Type B pancreatic cell (in vitro differentiated cells): ENCODE results near the gene ICA1. TPM values are rescaled to one million over a fixed set of nuclear protein-coding genes. Genes with fewer than 3 reads are reported as not detected.
A peak's percentile ranks its signal among the peaks of the same experiment; 100 is the strongest.

Source experiments
- DNase-seq: peaks from one replicate; pipeline ENCODE4 v3.0.0; 2021; ENCODE audit warnings: mixed read lengths; ENCODE audit not compliant: unreplicated experiment; ENCODE audit errors: extremely low spot score
- H3K27ac Mint-ChIP-seq: 2 replicates; pipeline ENCODE4 v1.8.0; 2021; ENCODE audit warnings: mild to moderate bottlenecking, mixed read lengths
- H3K27me3 Mint-ChIP-seq: 2 replicates; pipeline ENCODE4 v1.8.0; 2021; ENCODE audit warnings: mixed read lengths
- H3K36me3 Mint-ChIP-seq: 2 replicates; pipeline ENCODE4 v1.8.0; 2021; ENCODE audit warnings: mixed read lengths
- H3K4me1 Mint-ChIP-seq: one replicate; pipeline ENCODE4 v1.8.0; 2021; ENCODE audit warnings: mixed read lengths; ENCODE audit not compliant: unreplicated experiment
- H3K4me3 Mint-ChIP-seq: 2 replicates; pipeline ENCODE4 v1.8.0; 2021; ENCODE audit warnings: mild to moderate bottlenecking, mixed read lengths
- H3K9me3 Mint-ChIP-seq: 2 replicates; pipeline ENCODE4 v1.8.0; 2021; ENCODE audit warnings: mixed read lengths
- CTCF ChIP-seq: fragments of 200-600 bp; sonication (generic); conservative IDR thresholded peaks from 2 replicates; pipeline ENCODE4 v1.5.0; 2021; ENCODE audit warnings: antibody characterized with exemption, mild to moderate bottlenecking
- total RNA-seq: library from RNA; stranded (reverse); gene quantifications from 2 replicates; pipeline ENCODE4 v1.2.1, GENCODE V29; 2021; ENCODE audit warnings: low replicate concordance

The ICA1 gene
- total RNA-seq, 1 donor from 2014 or later, result 9.8 TPM

- DNase-seq, result no peak
- Mint-ChIP-seq H3K4me1 (peaks cover 5% of the 10 kb centered on the region), H3K4me3 (peak overlapping the region; percentile 7), H3K27ac (no peak overlapping the region), H3K9me3 (no peaks in the 10 kb centered on the region), H3K36me3 (no peaks in the 10 kb centered on the region), H3K27me3 (no peaks in the 10 kb centered on the region)
- no peak for TF ChIP-seq CTCF
Observed at GRCh38 chr7:8136051-8136730, 125.8 kb downstream of the ICA1 start.

GRCh38 chr7:8135417-8135816, 126.5 kb downstream of the ICA1 start:
- Mint-ChIP-seq H3K4me3 (no peak overlapping the region), H3K4me1 (peaks cover 5% of the 10 kb centered on the region), H3K9me3 (no peaks in the 10 kb centered on the region), H3K27ac (no peak overlapping the region), H3K27me3 (no peaks in the 10 kb centered on the region), H3K36me3 (no peaks in the 10 kb centered on the region)
- DNase-seq, result no peak
- no peak for TF ChIP-seq CTCF

- H3K27me3 Mint-ChIP-seq, result no peaks in the 10 kb centered on the region
- no peak for DNase-seq
- no peak overlapping the region for H3K27ac Mint-ChIP-seq
- H3K36me3 Mint-ChIP-seq, result no peaks in the 10 kb centered on the region
- peaks cover 5% of the 10 kb centered on the region for H3K4me1 Mint-ChIP-seq
- H3K9me3 Mint-ChIP-seq, result no peaks in the 10 kb centered on the region
- TF ChIP-seq CTCF, result no peak
- H3K4me3 Mint-ChIP-seq, result no peak overlapping the region
Observed at GRCh38 chr7:8134089-8134733, 127.8 kb downstream of the ICA1 start.

GRCh38 chr7:8133188-8133848, 128.6 kb downstream of the ICA1 start:
- H3K27me3 Mint-ChIP-seq, result no peaks in the 10 kb centered on the region
- H3K4me3 Mint-ChIP-seq, result no peak overlapping the region
- H3K4me1 Mint-ChIP-seq, result no peaks in the 10 kb centered on the region
- no peak for DNase-seq
- H3K27ac Mint-ChIP-seq, result no peak overlapping the region
- H3K36me3 Mint-ChIP-seq, result no peaks in the 10 kb centered on the region
- no peak for TF ChIP-seq CTCF
- no peaks in the 10 kb centered on the region for H3K9me3 Mint-ChIP-seq

- H3K36me3 Mint-ChIP-seq, result no peaks in the 10 kb centered on the region
- H3K9me3 Mint-ChIP-seq, result no peaks in the 10 kb centered on the region
- no peaks in the 10 kb centered on the region for H3K4me1 Mint-ChIP-seq
- H3K27me3 Mint-ChIP-seq, result no peaks in the 10 kb centered on the region
- DNase-seq, result no peak
- no peak for TF ChIP-seq CTCF
- H3K4me3 Mint-ChIP-seq, result no peak overlapping the region
- no peak overlapping the region for H3K27ac Mint-ChIP-seq
Observed at GRCh38 chr7:8131694-8132605, 130.0 kb downstream of the ICA1 start.
